Activated CD8-positive, alpha-beta T cell treated with anti-CD3 and anti-CD28 coated beads for 36 hours (primary cell): Measurements from ENCODE around the gene SIX1. TPM values are rescaled to one million over a fixed set of nuclear protein-coding genes. Genes with fewer than 3 reads are reported as not detected.

Experiments used
- ATAC-seq: fragments of 200-7000 bp; cut with Tn5 transposase; one replicate; pipeline ENCODE4 v1.10.0; 2021; ENCODE audit warnings: mild to moderate bottlenecking, moderate library complexity
- CTCF ChIA-PET: fragments of 350-600 bp; sonication (Branson Sonifier 250); formaldehyde crosslinking; loops from one replicate; lab custom pipeline; 2021; ENCODE audit warnings: antibody characterized with exemption; lab: Charles Lee
- POLR2A ChIA-PET: fragments of 350-600 bp; sonication (Branson Sonifier 250); formaldehyde crosslinking; loops from one replicate; lab custom pipeline; 2021; ENCODE audit warnings: antibody characterized with exemption; lab: Charles Lee
- DNase-seq: peaks from one replicate; pipeline ENCODE4 v3.0.0-alpha.2; 2020
- H3K27ac Mint-ChIP-seq: one replicate; pipeline ENCODE4 v1.8.0; 2021; ENCODE audit warnings: mild to moderate bottlenecking, mixed read lengths
- H3K27me3 Mint-ChIP-seq: one replicate; pipeline ENCODE4 v1.8.0; 2021; ENCODE audit warnings: mixed read lengths
- H3K36me3 Mint-ChIP-seq: one replicate; pipeline ENCODE4 v1.8.0; 2021; ENCODE audit warnings: low read depth, mixed read lengths
- H3K4me1 Mint-ChIP-seq: one replicate; pipeline ENCODE4 v1.8.0; 2021; ENCODE audit warnings: low read depth, mixed read lengths
- H3K4me3 Mint-ChIP-seq: one replicate; pipeline ENCODE4 v1.8.0; 2021; ENCODE audit warnings: mild to moderate bottlenecking, moderate library complexity, mixed read lengths
- H3K9me3 Mint-ChIP-seq: one replicate; pipeline ENCODE4 v1.8.0; 2021; ENCODE audit warnings: mixed read lengths
- intact Hi-C: fragments of 100-400 bp; cut with micrococcal nuclease; formaldehyde crosslinking; loops from one replicate; pipeline ENCODE4 v1.10.0; 2022
- total RNA-seq, 2 experiments: library from RNA; stranded (reverse); gene quantifications; one replicate each; pipeline ENCODE4 v1.2.3, GENCODE V29; 2021
- TF ChIP-seq, protein P1 (sequence below): fragments of 200-600 bp; IDR thresholded peaks from one replicate; pipeline ENCODE4 v1.8.0; 2022; ENCODE audit warnings: antibody characterized with exemption, mild to moderate bottlenecking

Gene SIX1
- total RNA-seq, 2 experiments from 2014 or later, result not detected

DNA sequence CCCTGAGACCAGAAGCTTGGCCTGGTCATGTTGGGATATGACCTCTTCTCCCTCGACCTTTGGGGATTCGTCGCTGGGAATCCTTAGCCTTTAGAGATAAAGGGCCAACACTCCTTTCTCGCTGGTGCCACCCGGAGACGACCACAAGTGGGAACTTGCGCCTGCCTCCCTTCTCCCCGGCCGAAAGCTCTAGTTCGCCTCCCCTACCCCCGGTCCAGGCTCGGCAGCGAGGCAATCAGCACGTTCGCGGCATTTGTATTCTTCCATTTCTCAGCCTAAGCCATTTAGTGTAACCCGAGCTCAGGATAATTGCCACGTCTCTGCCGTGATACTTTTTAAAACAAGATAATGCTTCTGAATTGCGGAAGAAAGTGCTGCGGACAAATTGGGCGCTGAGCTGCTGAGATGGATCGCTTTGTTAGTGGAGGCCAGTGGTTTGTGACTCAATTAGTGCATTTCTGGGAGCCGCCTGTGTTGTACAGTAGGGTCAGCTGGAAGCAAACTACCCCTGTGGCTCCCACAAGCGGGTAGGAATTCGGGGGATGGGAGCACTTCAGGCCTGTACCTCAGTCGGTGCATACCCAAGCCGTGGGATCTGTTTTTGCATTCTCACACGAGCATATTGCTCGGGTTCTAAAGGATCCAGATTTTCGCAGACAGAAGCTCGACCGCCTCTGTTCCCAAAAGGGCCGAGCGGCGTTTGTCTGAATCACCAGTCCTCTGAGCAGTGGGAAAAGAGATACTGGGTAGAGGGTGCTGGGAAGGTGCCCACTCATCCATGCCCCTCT, 6.8 kb upstream of the SIX1 start:
- Mint-ChIP-seq H3K4me3 (peak overlapping the region; percentile 74), H3K9me3 (no peaks in the 10 kb centered on the region), H3K36me3 (no peaks in the 10 kb centered on the region), H3K27me3 (peaks cover 84% of the 10 kb centered on the region), H3K27ac (no peak overlapping the region), H3K4me1 (peaks cover 53% of the 10 kb centered on the region)
- TF ChIP-seq, protein P1, sequence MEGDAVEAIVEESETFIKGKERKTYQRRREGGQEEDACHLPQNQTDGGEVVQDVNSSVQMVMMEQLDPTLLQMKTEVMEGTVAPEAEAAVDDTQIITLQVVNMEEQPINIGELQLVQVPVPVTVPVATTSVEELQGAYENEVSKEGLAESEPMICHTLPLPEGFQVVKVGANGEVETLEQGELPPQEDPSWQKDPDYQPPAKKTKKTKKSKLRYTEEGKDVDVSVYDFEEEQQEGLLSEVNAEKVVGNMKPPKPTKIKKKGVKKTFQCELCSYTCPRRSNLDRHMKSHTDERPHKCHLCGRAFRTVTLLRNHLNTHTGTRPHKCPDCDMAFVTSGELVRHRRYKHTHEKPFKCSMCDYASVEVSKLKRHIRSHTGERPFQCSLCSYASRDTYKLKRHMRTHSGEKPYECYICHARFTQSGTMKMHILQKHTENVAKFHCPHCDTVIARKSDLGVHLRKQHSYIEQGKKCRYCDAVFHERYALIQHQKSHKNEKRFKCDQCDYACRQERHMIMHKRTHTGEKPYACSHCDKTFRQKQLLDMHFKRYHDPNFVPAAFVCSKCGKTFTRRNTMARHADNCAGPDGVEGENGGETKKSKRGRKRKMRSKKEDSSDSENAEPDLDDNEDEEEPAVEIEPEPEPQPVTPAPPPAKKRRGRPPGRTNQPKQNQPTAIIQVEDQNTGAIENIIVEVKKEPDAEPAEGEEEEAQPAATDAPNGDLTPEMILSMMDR, result no peak
- CTCF ChIA-PET, result interaction anchor here (1.1 to 2.0 kb wide), 3 partner anchors 13 to 31 kb away, joined by 3 to 6 read pairs (median 4); no protein-coding TSS in a partner anchor
- intact Hi-C loops, result loop anchor here (10.0 kb wide), 1 partner anchor 369 kb away; no protein-coding TSS in a partner anchor
- no peak for DNase-seq
- no peak for ATAC-seq
- POLR2A ChIA-PET, result interaction anchor here (1.2 to 1.6 kb wide), 3 partner anchors 8 to 324 kb away, joined by 3 to 5 read pairs (median 5); no protein-coding TSS in a partner anchor

DNA sequence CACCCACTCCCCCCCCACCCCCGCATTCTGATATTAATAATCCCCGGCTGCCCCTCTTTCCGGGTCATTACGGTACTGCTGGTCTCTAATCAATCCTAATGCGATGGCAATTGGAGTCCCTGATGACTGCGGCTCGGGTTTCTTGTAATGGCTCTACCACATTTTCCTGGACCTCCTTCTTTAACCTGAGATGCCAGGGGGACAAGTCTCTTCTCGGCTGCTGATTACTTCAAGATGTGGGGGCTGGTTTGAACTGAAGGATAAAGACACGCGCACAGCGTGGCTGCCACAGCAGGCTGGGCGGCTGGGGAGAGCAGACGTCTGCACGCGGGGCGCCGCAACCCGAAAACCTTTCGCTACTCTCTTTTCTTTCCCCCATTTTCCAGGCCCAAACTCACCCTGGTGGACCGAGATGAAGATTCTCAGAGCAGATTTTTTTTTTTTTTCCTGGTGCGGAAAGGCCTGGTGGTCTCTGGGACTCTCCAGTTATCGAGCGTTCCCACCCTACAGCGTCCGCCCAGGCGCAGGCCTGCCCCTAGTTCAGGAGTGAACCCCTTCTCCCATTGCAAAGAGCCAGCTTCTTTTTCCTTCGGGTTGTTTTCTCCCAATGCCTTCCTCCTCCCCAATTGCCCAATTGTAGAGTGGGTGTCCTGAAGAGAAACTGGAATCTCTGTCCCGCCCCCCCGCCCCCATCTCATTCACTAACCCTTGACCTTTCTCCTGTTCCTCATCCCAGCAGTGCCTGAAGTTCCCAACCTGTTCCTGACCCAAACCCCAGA, 6.0 kb upstream of the SIX1 start:
- TF ChIP-seq, protein P1, result no peak
- Mint-ChIP-seq H3K9me3 (no peaks in the 10 kb centered on the region), H3K27ac (no peak overlapping the region), H3K4me3 (peak overlapping the region; percentile 74), H3K36me3 (no peaks in the 10 kb centered on the region), H3K4me1 (peaks cover 54% of the 10 kb centered on the region), H3K27me3 (peaks cover 87% of the 10 kb centered on the region)
- ChIA-PET CTCF (interaction anchor here (1.1 to 2.0 kb wide), 3 partner anchors 12 to 30 kb away, joined by 3 to 6 read pairs (median 4); no protein-coding TSS in a partner anchor), POLR2A (interaction anchor here (1.5 to 1.6 kb wide), 2 partner anchors 7 to 9 kb away, joined by 5 read pairs; no protein-coding TSS in a partner anchor)
- no peak for ATAC-seq
- intact Hi-C loops, result loop anchor here (10.0 kb wide), 1 partner anchor 369 kb away; no protein-coding TSS in a partner anchor
- DNase-seq, result no peak

DNA sequence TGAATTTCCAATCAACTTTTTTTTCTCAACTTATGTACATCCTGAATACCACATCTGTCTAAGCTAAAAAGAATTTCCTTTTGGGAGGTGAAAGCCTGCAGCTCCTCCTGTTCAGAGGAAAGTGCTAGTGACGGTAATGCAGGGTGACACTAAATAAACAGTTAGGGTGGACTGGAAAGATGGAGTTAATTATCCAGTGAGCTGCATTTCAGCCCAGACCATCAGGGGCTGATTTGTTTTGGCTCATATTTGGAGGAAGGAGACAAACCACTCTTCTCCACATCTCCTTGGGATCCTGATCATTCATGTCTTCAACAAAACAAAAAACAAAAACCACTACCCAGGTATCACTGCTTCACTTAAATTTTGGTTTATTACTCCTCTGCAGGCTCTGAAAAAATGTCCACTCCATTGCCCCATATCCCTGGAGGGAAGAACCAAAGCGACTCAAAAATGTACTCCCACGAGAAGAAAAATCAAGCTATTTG, 5.1 kb upstream of the SIX1 start:
- TF ChIP-seq, protein P1, result no peak
- H3K27ac Mint-ChIP-seq, result no peak overlapping the region
- no peaks in the 10 kb centered on the region for H3K9me3 Mint-ChIP-seq
- intact Hi-C loops, result loop anchor here (5.0 to 10.0 kb wide), 3 partner anchors 68 to 370 kb away; partner anchors contain the start of gene SIX4
- no peak overlapping the region for H3K4me3 Mint-ChIP-seq
- no peaks in the 10 kb centered on the region for H3K36me3 Mint-ChIP-seq
- no peak for DNase-seq
- ChIA-PET POLR2A (no interaction called here), CTCF (no interaction called here)
- H3K4me1 Mint-ChIP-seq, result peaks cover 62% of the 10 kb centered on the region
- peaks cover 89% of the 10 kb centered on the region for H3K27me3 Mint-ChIP-seq
- ATAC-seq, result no peak

DNA sequence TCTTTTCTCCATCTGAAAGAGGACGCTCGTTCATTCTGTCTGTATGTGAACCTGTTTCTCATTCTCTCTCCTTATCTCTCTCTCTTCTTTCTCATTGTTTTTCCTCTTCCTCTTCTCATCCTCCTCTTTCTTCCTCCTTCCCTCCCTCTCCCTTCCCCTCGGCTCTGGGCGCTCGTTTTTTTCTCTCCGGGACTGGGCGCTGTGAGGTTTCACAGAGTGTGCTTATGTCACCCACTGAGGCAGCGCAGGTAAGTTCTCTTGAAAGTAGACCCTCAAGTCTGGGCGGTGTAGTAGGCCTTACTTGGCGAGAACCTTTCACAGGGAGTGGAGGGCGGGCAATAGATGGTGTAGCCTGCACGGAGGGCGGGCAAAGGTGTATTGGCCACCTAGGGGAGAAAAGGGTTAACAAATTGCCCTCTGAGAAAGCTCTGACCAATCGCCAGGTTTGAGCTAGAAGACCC, 4.5 kb upstream of the SIX1 start:
- ATAC-seq (no peak), DNase-seq (no peak)
- Mint-ChIP-seq H3K9me3 (no peaks in the 10 kb centered on the region), H3K4me1 (peaks cover 62% of the 10 kb centered on the region), H3K4me3 (no peak overlapping the region), H3K27ac (no peak overlapping the region), H3K36me3 (no peaks in the 10 kb centered on the region), H3K27me3 (peaks cover 88% of the 10 kb centered on the region)
- TF ChIP-seq, protein P1, result no peak
- intact Hi-C loops, result loop anchor here (5.0 to 10.0 kb wide), 3 partner anchors 69 to 371 kb away; partner anchors contain the start of gene SIX4
- POLR2A ChIA-PET, result no interaction called here
- CTCF ChIA-PET, result interaction anchor here (1.2 kb wide), 1 partner anchor 29 kb away, joined by 3 read pairs; no protein-coding TSS in a partner anchor
